Chondrocyte (in vitro differentiated cells): ENCODE data around the gene DPM1. TPM values are rescaled to one million over a fixed set of nuclear protein-coding genes. Genes with fewer than 3 reads are reported as not detected.
A peak's percentile ranks its signal among the peaks of the same experiment; 100 is the strongest.

Experiments used
- DNase-seq: peaks from one replicate; pipeline ENCODE4 v3.0.0; 2021; ENCODE audit warnings: mixed read lengths, low spot score
- H3K27ac Mint-ChIP-seq: one replicate; pipeline ENCODE4 v1.8.0; 2021; ENCODE audit warnings: mild to moderate bottlenecking, moderate library complexity, mixed read lengths; ENCODE audit not compliant: unreplicated experiment
- H3K27me3 Mint-ChIP-seq: 2 replicates; pipeline ENCODE4 v1.8.0; 2021; ENCODE audit warnings: low read depth, mixed read lengths
- H3K36me3 Mint-ChIP-seq: 2 replicates; pipeline ENCODE4 v1.8.0; 2021; ENCODE audit warnings: low read depth, mixed read lengths
- H3K4me1 Mint-ChIP-seq: 2 replicates; pipeline ENCODE4 v1.8.0; 2021; ENCODE audit warnings: low read depth, mild to moderate bottlenecking, mixed read lengths
- H3K4me3 Mint-ChIP-seq: one replicate; pipeline ENCODE4 v1.8.0; 2021; ENCODE audit warnings: mild to moderate bottlenecking, moderate library complexity, mixed read lengths; ENCODE audit not compliant: unreplicated experiment
- H3K9me3 Mint-ChIP-seq: 2 replicates; pipeline ENCODE4 v1.8.0; 2021; ENCODE audit warnings: low read depth, mixed read lengths
- CTCF ChIP-seq: fragments of 200-600 bp; sonication (generic); IDR thresholded peaks from 2 replicates; pipeline ENCODE4 v1.5.0; 2021; ENCODE audit warnings: antibody characterized with exemption, mild to moderate bottlenecking, moderate library complexity
- total RNA-seq: library from RNA; stranded (reverse); gene quantifications from 3 replicates; pipeline ENCODE4 v1.2.1, GENCODE V29; 2021

DPM1 gene
- total RNA-seq, 1 donor from 2014 or later = 40.5 TPM

- peaks cover 57% of the 10 kb centered on the region for H3K4me1 Mint-ChIP-seq
- no peak for DNase-seq
- peak overlapping the region; percentile 92 for H3K27ac Mint-ChIP-seq
- peak overlapping the region; percentile 89 for H3K4me3 Mint-ChIP-seq
- TF ChIP-seq CTCF = peak; percentile 93
- H3K9me3 Mint-ChIP-seq = no peaks in the 10 kb centered on the region
- no peaks in the 10 kb centered on the region for H3K27me3 Mint-ChIP-seq
- peaks cover 3% of the 10 kb centered on the region for H3K36me3 Mint-ChIP-seq
These were observed 28.8 kb downstream of the DPM1 start for GRCh38 chr20:50929299-50930138.

GRCh38 chr20:50928469-50928868 is 29.9 kb downstream of the DPM1 start:
- Mint-ChIP-seq H3K36me3 (peaks cover 2% of the 10 kb centered on the region), H3K27ac (peak overlapping the region; percentile 73)

GRCh38 chr20:50926530-50926929 is 31.8 kb downstream of the DPM1 start:
- peaks cover 64% of the 10 kb centered on the region for H3K4me1 Mint-ChIP-seq
- no peaks in the 10 kb centered on the region for H3K9me3 Mint-ChIP-seq
- peaks cover 2% of the 10 kb centered on the region for H3K36me3 Mint-ChIP-seq
- no peak overlapping the region for H3K27ac Mint-ChIP-seq
- no peaks in the 10 kb centered on the region for H3K27me3 Mint-ChIP-seq
- H3K4me3 Mint-ChIP-seq = no peak overlapping the region
- no peak for DNase-seq
- no peak for TF ChIP-seq CTCF

More at GRCh38 chr20:50928469-50928868, 29.9 kb downstream of the DPM1 start:
- no peak for TF ChIP-seq CTCF
- no peak for DNase-seq
- H3K9me3 Mint-ChIP-seq = no peaks in the 10 kb centered on the region
- peaks cover 65% of the 10 kb centered on the region for H3K4me1 Mint-ChIP-seq
- H3K4me3 Mint-ChIP-seq = peak overlapping the region; percentile 89
- H3K27me3 Mint-ChIP-seq = no peaks in the 10 kb centered on the region

GRCh38 chr20:50924261-50924920 is 33.9 kb downstream of the DPM1 start:
- Mint-ChIP-seq H3K9me3 (no peaks in the 10 kb centered on the region), H3K27me3 (no peaks in the 10 kb centered on the region), H3K27ac (peak overlapping the region; percentile 62), H3K4me3 (no peak overlapping the region), H3K36me3 (peaks cover 2% of the 10 kb centered on the region), H3K4me1 (peaks cover 73% of the 10 kb centered on the region)
- no peak for DNase-seq
- TF ChIP-seq CTCF = no peak

- Mint-ChIP-seq H3K4me1 (peaks cover 65% of the 10 kb centered on the region), H3K9me3 (no peaks in the 10 kb centered on the region), H3K4me3 (no peak overlapping the region), H3K27ac (peak overlapping the region; percentile 66), H3K36me3 (no peaks in the 10 kb centered on the region), H3K27me3 (no peaks in the 10 kb centered on the region)
- no peak for TF ChIP-seq CTCF
- DNase-seq = no peak
These were observed 36.4 kb downstream of the DPM1 start for GRCh38 chr20:50921803-50922501.
